GM23338 (cell line): ENCODE data around the gene TRPV5. TPM values are rescaled to one million over a fixed set of nuclear protein-coding genes. Genes with fewer than 3 reads are reported as not detected.
A peak's percentile ranks its signal among the peaks of the same experiment; 100 is the strongest.

Source experiments
- ATAC-seq: fragments of 200-7000 bp; cut with Tn5 transposase; 3 replicates; pipeline ENCODE4 v1.9.1; 2020
- DNase-seq: peaks from one replicate; pipeline ENCODE4 v3.0.0-alpha.2; 2015; ENCODE audit warnings: low spot score
- H2AFZ ChIP-seq: fragments of 200-600 bp; sonication (generic); 2 replicates; pipeline ENCODE4 v1.8.0; 2016; ENCODE audit warnings: antibody characterized with exemption, mild to moderate bottlenecking, moderate library complexity
- H3F3A ChIP-seq: fragments of 200-600 bp; sonication (generic); replicated peaks from 2 replicates; pipeline ENCODE4 v1.8.0; 2017; ENCODE audit warnings: antibody characterized with exemption, mixed run types, low read depth
- H3K27ac ChIP-seq: fragments of 200-600 bp; sonication (generic); 2 replicates; pipeline ENCODE4 v1.6.1; 2016; ENCODE audit warnings: low read depth
- H3K27me3 ChIP-seq: fragments of 200-600 bp; sonication (generic); 2 replicates; pipeline ENCODE4 v1.8.0; 2016; ENCODE audit warnings: mild to moderate bottlenecking, mixed run types, moderate library complexity; ENCODE audit not compliant: insufficient read depth
- H3K36me3 ChIP-seq: fragments of 200-600 bp; sonication (generic); 2 replicates; pipeline ENCODE4 v1.8.0; 2016; ENCODE audit warnings: mild to moderate bottlenecking; ENCODE audit not compliant: insufficient read depth
- H3K4me1 ChIP-seq: fragments of 200-600 bp; sonication (generic); 2 replicates; pipeline ENCODE4 v1.8.0; 2016; ENCODE audit warnings: mild to moderate bottlenecking, moderate library complexity; ENCODE audit not compliant: insufficient read depth
- H3K4me2 ChIP-seq: fragments of 200-600 bp; sonication (generic); 2 replicates; pipeline ENCODE4 v1.7.1; 2017; ENCODE audit warnings: mixed run types
- H3K4me3 ChIP-seq: fragments of 200-600 bp; sonication (generic); 2 replicates; pipeline ENCODE4 v1.6.1; 2016; ENCODE audit warnings: mixed run types
- H3K79me2 ChIP-seq: fragments of 200-600 bp; sonication (generic); replicated peaks from 2 replicates; pipeline ENCODE4 v1.8.0; 2017; ENCODE audit warnings: mild to moderate bottlenecking; ENCODE audit not compliant: insufficient read depth
- H3K9me2 ChIP-seq: fragments of 200-600 bp; sonication (generic); 2 replicates; pipeline ENCODE4 v1.8.0; 2017; ENCODE audit not compliant: insufficient read depth
- H4K20me1 ChIP-seq: fragments of 200-600 bp; sonication (generic); replicated peaks from 2 replicates; pipeline ENCODE4 v1.8.0; 2017; ENCODE audit warnings: mild to moderate bottlenecking; ENCODE audit not compliant: insufficient read depth
- H3K27ac Mint-ChIP-seq: 2 replicates; pipeline ENCODE4 v1.8.0; 2020; ENCODE audit warnings: inconsistent platforms, mild to moderate bottlenecking, moderate library complexity, mixed read lengths
- H3K27me3 Mint-ChIP-seq: 3 replicates; pipeline ENCODE4 v1.8.0; 2022; ENCODE audit warnings: low read depth, mild to moderate bottlenecking, moderate library complexity, mixed read lengths, inconsistent platforms; ENCODE audit not compliant: insufficient read depth, poor library complexity
- H3K36me3 Mint-ChIP-seq: 3 replicates; pipeline ENCODE4 v1.8.0; 2021; ENCODE audit warnings: low read depth, mild to moderate bottlenecking, inconsistent platforms, moderate library complexity, mixed read lengths
- H3K4me1 Mint-ChIP-seq: 3 replicates; pipeline ENCODE4 v1.8.0; 2020; ENCODE audit warnings: mild to moderate bottlenecking, inconsistent platforms, mixed read lengths
- H3K4me3 Mint-ChIP-seq: 3 replicates; pipeline ENCODE4 v1.8.0; 2021; ENCODE audit warnings: moderate library complexity, mild to moderate bottlenecking, inconsistent platforms, mixed read lengths
- H3K9me3 Mint-ChIP-seq: 3 replicates; pipeline ENCODE4 v1.8.0; 2020; ENCODE audit warnings: moderate library complexity, mild to moderate bottlenecking, inconsistent platforms, mixed read lengths
- CREB1 ChIP-seq: fragments of 250-450 bp; sonication (Bioruptor Pico); IDR thresholded peaks from 2 replicates; pipeline ENCODE4 v1.5.0; 2020; ENCODE audit warnings: low read depth, mild to moderate bottlenecking, moderate library complexity
- EZH2 ChIP-seq: fragments of 200-600 bp; sonication (generic); IDR thresholded peaks from one replicate; pipeline ENCODE4 v1.8.0; 2017; ENCODE audit warnings: antibody characterized with exemption, mild to moderate bottlenecking, low read depth; ENCODE audit not compliant: unreplicated experiment
- EZH2phosphoT487 ChIP-seq: fragments of 200-600 bp; sonication (generic); IDR thresholded peaks from one replicate; pipeline ENCODE4 v1.8.1; 2018; ENCODE audit warnings: antibody characterized with exemption; ENCODE audit not compliant: unreplicated experiment
- JUNB ChIP-seq: IDR thresholded peaks from one replicate; pipeline ENCODE4 v1.6.1; 2016; ENCODE audit warnings: antibody characterized with exemption; ENCODE audit not compliant: unreplicated experiment
- NANOG ChIP-seq: IDR thresholded peaks from 2 replicates; pipeline ENCODE4 v1.6.1; 2016; ENCODE audit warnings: antibody characterized with exemption, borderline replicate concordance
- ZNF331 ChIP-seq: fragments of 250-450 bp; sonication (Bioruptor Pico); IDR thresholded peaks from 2 replicates; pipeline ENCODE4 v1.5.0; 2020; ENCODE audit warnings: low read depth, mild to moderate bottlenecking, moderate library complexity
- polyA plus RNA-seq: library from polyadenylated mRNA; unstranded; fragments of >200 nt; fragmentation: Nextera tagmentation; extraction: Ambion mirVana; gene quantifications from 2 replicates; pipeline ENCODE4 v1.2.1, GENCODE V29; 2016
- total RNA-seq: library from RNA; depleted of rRNA; stranded (reverse); fragments of >200 nt; shearing (Covaris generic); gene quantifications from 2 replicates; pipeline ENCODE4 v1.2.3, GENCODE V29; 2014
- TF ChIP-seq, protein P1 (sequence below): fragments of 250-450 bp; sonication (Bioruptor Pico); IDR thresholded peaks from 2 replicates; pipeline ENCODE4 v1.5.0; 2020; ENCODE audit warnings: mild to moderate bottlenecking, moderate library complexity
- TF ChIP-seq, protein P2 (sequence below): IDR thresholded peaks from 2 replicates; pipeline ENCODE4 v1.6.1; 2016; ENCODE audit warnings: antibody characterized with exemption

TRPV5 gene
- total and polyA plus RNA-seq, 2 experiments from 2014 or later: not detected

DNA sequence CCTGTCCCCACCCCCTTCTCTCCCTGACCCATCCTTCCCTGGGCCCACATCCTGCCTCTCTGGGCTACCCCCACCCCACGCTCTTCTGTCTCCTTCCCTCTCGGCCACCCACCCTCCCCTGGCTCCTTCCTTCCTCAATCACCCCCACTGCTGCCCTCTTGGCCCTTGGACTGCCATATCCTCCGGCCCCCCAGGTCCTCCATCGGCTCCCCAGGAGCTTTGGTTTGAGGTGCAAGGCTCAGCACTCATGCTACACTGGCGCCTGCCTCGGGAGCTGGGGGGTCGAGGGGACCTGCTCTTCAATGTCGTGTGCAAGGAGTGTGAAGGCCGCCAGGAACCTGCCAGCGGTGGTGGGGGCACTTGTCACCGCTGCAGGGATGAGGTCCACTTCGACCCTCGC, 67.8 kb downstream of the TRPV5 start:
- Histone ChIP-seq H3K4me3 (no peak overlapping the region), H3K27ac (no peak overlapping the region), H3K9me2 (no peaks in the 10 kb centered on the region), H3F3A (no peaks in the 10 kb centered on the region), H3K4me1 (peaks cover 23% of the 10 kb centered on the region), H3K36me3 (no peaks in the 10 kb centered on the region; the same call in none of the 2 replicates), H2AFZ (no peak overlapping the region), H4K20me1 (no peaks in the 10 kb centered on the region), H3K79me2 (no peaks in the 10 kb centered on the region), H3K27me3 (no peaks in the 10 kb centered on the region), H3K4me2 (no peak overlapping the region)
- Mint-ChIP-seq H3K4me1 (peaks cover 34% of the 10 kb centered on the region), H3K27me3 (peaks cover 13% of the 10 kb centered on the region), H3K4me3 (no peak overlapping the region), H3K9me3 (no peaks in the 10 kb centered on the region), H3K27ac (no peak overlapping the region), H3K36me3 (peaks cover 8% of the 10 kb centered on the region; the same call in 2 of the 3 replicates)
- no peak for TF ChIP-seq EZH2
- no peak for TF ChIP-seq ZNF331 (CRISPR knock-in tag)
- TF ChIP-seq, protein P1, sequence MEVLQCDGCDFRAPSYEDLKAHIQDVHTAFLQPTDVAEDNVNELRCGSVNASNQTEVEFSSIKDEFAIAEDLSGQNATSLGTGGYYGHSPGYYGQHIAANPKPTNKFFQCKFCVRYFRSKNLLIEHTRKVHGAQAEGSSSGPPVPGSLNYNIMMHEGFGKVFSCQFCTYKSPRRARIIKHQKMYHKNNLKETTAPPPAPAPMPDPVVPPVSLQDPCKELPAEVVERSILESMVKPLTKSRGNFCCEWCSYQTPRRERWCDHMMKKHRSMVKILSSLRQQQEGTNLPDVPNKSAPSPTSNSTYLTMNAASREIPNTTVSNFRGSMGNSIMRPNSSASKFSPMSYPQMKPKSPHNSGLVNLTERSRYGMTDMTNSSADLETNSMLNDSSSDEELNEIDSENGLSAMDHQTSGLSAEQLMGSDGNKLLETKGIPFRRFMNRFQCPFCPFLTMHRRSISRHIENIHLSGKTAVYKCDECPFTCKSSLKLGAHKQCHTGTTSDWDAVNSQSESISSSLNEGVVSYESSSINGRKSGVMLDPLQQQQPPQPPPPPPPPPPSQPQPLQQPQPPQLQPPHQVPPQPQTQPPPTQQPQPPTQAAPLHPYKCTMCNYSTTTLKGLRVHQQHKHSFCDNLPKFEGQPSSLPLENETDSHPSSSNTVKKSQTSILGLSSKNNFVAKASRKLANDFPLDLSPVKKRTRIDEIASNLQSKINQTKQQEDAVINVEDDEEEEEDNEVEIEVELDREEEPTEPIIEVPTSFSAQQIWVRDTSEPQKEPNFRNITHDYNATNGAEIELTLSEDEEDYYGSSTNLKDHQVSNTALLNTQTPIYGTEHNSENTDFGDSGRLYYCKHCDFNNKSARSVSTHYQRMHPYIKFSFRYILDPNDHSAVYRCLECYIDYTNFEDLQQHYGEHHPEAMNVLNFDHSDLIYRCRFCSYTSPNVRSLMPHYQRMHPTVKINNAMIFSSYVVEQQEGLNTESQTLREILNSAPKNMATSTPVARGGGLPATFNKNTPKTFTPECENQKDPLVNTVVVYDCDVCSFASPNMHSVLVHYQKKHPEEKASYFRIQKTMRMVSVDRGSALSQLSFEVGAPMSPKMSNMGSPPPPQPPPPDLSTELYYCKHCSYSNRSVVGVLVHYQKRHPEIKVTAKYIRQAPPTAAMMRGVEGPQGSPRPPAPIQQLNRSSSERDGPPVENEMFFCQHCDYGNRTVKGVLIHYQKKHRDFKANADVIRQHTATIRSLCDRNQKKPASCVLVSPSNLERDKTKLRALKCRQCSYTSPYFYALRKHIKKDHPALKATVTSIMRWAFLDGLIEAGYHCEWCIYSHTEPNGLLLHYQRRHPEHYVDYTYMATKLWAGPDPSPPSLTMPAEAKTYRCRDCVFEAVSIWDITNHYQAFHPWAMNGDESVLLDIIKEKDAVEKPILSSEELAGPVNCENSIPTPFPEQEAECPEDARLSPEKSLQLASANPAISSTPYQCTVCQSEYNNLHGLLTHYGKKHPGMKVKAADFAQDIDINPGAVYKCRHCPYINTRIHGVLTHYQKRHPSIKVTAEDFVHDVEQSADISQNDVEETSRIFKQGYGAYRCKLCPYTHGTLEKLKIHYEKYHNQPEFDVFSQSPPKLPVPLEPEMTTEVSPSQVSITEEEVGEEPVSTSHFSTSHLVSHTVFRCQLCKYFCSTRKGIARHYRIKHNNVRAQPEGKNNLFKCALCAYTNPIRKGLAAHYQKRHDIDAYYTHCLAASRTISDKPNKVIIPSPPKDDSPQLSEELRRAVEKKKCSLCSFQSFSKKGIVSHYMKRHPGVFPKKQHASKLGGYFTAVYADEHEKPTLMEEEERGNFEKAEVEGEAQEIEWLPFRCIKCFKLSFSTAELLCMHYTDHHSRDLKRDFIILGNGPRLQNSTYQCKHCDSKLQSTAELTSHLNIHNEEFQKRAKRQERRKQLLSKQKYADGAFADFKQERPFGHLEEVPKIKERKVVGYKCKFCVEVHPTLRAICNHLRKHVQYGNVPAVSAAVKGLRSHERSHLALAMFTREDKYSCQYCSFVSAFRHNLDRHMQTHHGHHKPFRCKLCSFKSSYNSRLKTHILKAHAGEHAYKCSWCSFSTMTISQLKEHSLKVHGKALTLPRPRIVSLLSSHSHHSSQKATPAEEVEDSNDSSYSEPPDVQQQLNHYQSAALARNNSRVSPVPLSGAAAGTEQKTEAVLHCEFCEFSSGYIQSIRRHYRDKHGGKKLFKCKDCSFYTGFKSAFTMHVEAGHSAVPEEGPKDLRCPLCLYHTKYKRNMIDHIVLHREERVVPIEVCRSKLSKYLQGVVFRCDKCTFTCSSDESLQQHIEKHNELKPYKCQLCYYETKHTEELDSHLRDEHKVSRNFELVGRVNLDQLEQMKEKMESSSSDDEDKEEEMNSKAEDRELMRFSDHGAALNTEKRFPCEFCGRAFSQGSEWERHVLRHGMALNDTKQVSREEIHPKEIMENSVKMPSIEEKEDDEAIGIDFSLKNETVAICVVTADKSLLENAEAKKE (CRISPR knock-in tag): no peak
- no peak for TF ChIP-seq NANOG
- no peak for TF ChIP-seq JUNB
- TF ChIP-seq CREB1 (CRISPR knock-in tag): no peak
- TF ChIP-seq EZH2phosphoT487: no peak
- TF ChIP-seq, protein P2, sequence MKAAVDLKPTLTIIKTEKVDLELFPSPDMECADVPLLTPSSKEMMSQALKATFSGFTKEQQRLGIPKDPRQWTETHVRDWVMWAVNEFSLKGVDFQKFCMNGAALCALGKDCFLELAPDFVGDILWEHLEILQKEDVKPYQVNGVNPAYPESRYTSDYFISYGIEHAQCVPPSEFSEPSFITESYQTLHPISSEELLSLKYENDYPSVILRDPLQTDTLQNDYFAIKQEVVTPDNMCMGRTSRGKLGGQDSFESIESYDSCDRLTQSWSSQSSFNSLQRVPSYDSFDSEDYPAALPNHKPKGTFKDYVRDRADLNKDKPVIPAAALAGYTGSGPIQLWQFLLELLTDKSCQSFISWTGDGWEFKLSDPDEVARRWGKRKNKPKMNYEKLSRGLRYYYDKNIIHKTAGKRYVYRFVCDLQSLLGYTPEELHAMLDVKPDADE: no peak
- ATAC-seq: peak; percentile 11; the same call in 2 of the 3 replicates
- no peak for DNase-seq
